Measurements from ENCODE around the gene CDK9.
A peak's percentile ranks its signal among the peaks of the same experiment; 100 is the strongest.

The CDK9 gene

DNA sequence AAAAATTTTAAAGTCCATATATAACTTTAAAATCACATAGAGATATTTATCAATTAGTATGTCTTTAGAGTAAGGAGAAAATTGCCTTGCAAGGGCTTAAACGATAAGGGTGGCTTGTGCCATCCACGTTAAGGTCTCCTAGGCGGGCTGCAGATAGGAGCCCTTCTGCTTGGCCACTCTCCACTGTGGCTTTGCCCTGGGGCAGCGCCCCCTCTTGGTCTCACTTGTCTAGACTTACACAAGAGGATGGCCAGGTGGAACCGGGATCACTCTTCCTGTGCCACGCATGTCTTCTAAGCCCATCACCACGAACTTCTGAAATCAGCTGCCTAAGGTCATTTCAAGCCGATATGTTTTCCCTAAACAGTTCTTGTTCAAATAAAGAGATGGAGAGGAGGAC lies 19.8 kb downstream of the CDK9 start:
- peak; percentile 73 for DNase-seq

- DNase-seq: no peak
These were observed 21.0 kb downstream of the CDK9 start for GRCh38 chr9:127806871-127807270.

DNA sequence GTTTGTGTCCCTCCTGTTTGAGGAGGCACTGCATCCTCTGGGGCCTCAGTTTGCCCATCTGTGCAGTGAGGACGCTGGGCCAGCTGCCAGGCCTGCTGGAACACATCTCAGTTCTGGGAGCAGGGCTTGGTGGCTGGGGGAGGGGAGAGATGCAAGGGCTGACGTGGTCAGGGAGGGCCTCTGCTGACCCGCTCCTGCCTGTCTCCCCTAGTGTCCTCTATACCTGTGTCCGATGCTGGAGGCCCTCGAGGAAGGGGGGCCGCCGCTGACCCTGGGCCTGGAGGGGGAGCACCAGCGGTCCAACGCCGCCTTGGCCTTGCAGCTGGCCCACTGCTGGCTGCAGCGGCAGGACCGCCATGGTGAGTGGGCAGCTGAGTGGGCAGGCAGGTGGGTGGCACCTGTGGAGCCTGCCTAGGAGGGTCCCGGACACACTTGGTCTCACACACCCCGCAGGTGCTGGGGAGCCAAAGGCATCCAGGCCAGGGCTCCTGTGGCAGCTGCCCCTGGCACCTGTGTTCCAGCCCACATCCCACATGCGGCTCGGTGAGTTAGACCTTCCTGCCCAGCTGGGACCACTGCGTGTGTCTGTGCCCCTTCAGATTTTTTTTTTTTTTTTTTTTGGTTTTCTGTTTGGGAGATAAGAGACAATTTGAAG lies 22.6 kb downstream of the CDK9 start:
- DNase-seq: no peak

GRCh38 chr9:127809002-127809539 lies 23.2 kb downstream of the CDK9 start:
- peak; percentile 44 for DNase-seq

DNA sequence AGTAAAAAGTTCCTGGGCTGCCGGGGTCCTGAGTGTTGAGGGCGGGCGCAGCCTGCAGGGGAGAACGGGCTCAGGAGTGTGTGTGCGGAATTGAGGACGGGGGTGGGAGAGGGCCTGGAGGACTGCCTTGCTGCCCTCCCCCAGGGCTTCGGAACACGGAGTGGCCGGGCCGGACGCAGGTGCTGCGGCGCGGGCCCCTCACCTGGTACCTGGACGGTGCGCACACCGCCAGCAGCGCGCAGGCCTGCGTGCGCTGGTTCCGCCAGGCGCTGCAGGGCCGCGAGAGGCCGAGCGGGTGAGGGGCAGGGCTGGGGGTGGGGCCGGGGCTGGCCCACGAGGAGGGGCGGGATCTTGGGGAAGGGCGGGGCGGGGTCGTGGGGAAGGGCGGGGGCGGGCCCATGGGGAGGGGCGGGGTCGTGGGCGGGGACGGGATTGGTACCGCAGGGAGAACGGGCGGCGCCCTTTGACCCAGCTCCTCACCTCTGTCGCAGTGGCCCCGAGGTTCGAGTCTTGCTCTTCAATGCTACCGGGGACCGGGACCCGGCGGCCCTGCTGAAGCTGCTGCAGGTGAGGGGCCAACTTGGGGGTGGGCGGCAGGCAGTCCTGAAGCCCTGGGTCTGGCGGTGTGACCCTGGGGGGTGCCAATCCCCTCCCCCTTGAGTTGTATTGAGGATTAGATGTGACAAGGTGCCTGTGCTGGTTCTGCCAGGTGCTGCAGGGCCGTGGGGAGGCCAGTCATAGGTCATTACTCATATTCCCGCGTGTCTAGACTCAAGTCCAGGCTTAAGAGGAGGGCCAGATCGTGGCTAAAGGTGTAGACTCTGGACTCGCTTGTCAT lies 23.9 kb downstream of the CDK9 start:
- DNase-seq: peak; percentile 74

- no peak for DNase-seq
These were observed 24.7 kb downstream of the CDK9 start for GRCh38 chr9:127810378-127811187.

GRCh38 chr9:127812011-127812410 lies 26.2 kb downstream of the CDK9 start:
- DNase-seq: no peak

DNA sequence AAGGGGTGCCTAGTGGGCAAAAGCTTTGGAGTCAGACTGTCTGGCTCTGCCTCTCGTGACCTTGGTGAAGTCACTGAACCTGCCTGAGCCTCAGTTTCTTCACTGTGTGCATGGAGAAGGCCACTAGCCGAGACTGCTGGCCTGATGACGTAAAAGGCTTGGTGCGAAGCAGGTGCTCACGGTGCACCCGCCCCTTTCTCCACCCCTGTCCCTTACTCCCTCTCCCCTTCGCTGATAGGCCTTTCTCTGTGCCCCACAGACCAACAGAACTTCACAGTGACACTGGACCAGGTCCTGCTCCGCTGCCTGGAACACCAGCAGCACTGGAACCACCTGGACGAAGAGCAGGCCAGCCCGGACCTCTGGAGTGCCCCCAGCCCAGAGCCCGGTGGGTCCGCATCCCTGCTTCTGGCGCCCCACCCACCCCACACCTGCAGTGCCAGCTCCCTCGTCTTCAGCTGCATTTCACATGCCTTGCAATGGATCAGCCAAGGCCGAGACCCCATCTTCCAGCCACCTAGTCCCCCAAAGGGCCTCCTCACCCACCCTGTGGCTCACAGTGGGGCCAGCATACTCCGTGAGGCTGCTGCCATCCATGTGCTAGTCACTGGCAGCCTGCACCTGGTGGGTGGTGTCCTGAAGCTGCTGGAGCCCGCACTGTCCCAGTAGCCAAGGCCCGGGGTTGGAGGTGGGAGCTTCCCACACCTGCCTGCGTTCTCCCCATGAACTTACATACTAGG lies 27.3 kb downstream of the CDK9 start:
- DNase-seq: no peak

GRCh38 chr9:127813686-127814226 lies 27.9 kb downstream of the CDK9 start:
- DNase-seq: peak; percentile 44

DNA sequence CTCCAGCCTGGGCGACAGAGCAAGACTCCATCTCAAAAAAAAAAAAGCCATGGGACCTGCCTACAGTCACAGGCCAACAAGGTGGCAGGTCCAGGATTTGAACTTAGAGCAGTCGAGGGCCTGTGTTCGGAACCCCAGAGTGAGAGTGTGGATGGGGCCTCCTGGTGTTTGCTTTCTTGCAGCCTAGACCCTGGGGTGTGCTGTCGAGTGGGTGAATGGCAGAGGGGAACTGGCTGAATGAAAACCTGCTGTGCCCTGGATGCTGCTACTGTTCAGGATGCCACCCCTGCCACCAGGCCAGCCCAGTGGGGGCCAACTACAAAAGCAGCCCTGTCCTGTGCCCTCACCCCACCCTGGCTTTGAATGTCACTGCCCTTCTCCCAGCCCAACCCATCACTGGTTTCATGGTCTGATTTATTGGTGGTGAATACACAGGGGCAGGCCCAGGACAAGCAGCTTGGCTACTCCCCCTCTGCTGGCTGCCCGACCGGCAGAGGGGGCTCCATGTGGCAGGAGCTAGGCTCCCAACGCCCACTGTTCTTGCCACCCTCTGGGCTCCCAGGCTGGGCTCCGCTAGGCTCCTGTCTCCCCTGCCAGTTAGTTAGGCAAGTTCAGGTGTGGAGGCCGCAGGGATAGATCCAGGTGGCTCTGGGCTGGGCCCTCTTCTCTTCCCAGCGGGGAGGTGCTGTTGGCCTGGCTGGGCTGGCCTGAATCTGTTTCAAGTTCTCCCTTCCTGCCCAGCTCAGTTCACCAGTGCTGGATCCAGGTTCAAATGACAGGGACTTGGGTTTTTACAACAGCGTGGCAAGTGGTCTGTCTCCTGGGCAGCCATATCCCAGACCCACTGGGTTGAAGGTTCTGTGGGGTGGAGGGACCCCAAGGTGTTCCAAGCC lies 29.0 kb downstream of the CDK9 start:
- DNase-seq: peak; percentile 19

- no peak for DNase-seq
These were observed 29.9 kb downstream of the CDK9 start for GRCh38 chr9:127815512-127816361.

DNA sequence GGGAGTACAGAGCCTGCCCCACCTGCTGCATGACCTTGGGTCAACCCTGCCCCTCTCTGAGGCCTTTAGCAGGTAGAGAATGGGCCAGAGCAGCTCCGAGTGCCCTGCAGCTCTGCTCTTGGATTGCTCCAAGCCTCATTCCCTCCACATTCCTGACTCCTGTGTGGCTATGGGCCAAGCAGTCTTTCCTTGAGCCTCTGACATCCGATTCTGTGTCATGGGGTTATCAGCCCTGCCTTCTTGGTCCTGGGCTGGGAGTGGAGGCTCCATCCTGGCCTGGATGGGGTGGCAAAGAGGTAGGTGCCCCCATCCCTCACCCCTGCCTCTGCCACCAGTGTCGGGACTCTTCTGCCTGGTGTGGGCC lies 30.5 kb downstream of the CDK9 start:
- DNase-seq: no peak

DNA sequence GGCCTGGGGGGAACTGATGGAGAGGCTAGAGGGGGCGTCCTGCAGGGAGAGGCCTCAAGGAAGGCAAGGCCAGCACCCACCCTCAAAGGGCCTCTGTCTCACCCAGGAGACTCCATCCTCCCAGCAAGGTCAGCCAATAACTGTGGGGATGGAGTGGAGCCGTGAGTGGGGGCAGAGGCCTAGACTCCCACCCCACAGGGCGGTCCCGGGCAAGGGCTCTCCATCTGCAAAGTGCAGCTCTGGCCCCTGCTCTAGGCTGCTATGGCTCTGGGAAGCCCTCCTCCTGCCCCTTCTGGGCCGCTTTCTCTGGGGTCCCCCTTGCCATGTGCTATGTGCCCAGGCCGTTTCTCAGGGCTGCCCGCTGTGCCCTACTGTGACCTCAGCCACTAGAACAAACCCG lies 30.9 kb downstream of the CDK9 start:
- no peak for DNase-seq

GRCh38 chr9:127817881-127818434 lies 32.1 kb downstream of the CDK9 start:
- DNase-seq: peak; percentile 29

DNA sequence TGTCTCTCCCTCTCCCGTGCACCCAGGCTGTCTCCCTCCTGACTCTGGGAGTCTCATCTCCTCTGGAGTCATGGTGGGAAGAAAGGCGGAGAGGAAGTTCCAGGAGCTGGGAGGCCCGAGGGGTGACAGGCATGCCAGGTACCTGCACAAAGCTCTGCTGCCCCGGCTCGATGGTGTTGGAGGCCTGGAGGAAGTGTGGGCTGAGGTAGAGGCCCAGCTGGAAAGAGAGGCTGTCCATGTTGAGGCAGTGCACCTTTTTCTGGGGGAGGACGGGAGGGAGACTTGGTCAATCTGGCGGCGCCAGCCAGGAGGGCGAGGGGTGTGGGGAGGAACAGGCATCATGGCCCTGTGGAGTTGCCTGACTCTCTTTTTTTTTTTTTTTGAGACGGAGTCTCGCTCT lies 32.7 kb downstream of the CDK9 start:
- DNase-seq: no peak

- DNase-seq: no peak
These were observed 36.3 kb downstream of the CDK9 start for GRCh38 chr9:127822108-127822507.

GRCh38 chr9:127825319-127826051 lies 39.7 kb downstream of the CDK9 start:
- DNase-seq: peak; percentile 55

GRCh38 chr9:127826253-127826913 lies 40.5 kb downstream of the CDK9 start:
- DNase-seq: no peak

All from hematopoietic multipotent progenitor cell treated with erythropoietin and hydrocortisone succinate and interleukin-3 and kit ligand, for 4 days (in vitro differentiated cells).